GM21786 (cell line): ENCODE data around the gene WDR27.
"Not testable (repeated sequence)": the region's sequence is repeated elsewhere in the genome, so short reads cannot be mapped to it uniquely, and the experiment has no call there.

Experiments
- ATAC-seq: cut with Tn5 transposase; IDR thresholded peaks from one replicate; pipeline ENCODE4 v1.9.1; 2021; ENCODE audit not compliant: unreplicated experiment

The WDR27 gene

GRCh38 chr6:169452117-169452868 lies 249.5 kb downstream of the WDR27 start:
- ATAC-seq, result no peak

GRCh38 chr6:169451065-169451838 lies 250.6 kb downstream of the WDR27 start:
- no peak for ATAC-seq

- no peak for ATAC-seq
These were observed 251.7 kb downstream of the WDR27 start for GRCh38 chr6:169450097-169450496.

DNA sequence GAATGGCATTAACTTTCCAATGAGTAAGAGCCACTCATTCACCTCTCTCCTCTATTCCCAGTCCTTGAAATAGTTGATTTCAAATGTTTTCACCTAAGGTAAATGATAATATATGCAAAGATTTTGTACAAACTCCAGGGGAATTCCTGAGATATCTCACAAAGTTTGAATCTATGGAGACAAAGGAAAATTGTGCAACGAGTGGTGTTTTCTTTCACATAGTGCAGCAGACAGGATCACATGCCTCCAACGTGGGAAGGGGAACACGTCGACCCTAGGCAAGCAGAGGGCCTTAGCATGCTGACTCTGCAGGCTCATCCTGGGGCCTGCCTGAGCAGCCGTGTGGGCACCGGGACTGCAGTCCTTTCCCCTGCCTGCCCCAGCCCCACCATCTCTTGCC lies 252.6 kb downstream of the WDR27 start:
- no peak for ATAC-seq

GRCh38 chr6:169445661-169446581 lies 255.9 kb downstream of the WDR27 start:
- ATAC-seq, result no peak

DNA sequence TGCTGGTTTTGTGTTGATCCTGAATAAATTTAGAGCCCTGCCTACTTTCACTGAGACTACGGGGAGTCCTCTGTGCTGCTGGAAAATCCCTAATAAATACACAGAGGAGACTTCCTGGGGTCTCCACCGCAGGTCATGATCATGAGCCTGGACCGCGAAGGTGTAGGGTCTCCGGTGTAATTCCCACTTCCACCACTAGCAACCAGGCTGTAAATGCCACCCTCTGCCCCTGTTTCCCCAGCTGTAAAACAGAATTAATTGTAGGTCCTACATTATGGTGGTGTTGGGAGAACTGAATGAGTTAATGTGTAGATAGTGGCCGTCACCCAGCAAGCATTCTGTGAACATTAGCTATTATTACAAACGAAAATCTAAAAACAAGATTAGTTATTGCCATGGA lies 256.6 kb downstream of the WDR27 start:
- ATAC-seq, result no peak

GRCh38 chr6:169441292-169441691 lies 260.5 kb downstream of the WDR27 start:
- ATAC-seq, result no peak

DNA sequence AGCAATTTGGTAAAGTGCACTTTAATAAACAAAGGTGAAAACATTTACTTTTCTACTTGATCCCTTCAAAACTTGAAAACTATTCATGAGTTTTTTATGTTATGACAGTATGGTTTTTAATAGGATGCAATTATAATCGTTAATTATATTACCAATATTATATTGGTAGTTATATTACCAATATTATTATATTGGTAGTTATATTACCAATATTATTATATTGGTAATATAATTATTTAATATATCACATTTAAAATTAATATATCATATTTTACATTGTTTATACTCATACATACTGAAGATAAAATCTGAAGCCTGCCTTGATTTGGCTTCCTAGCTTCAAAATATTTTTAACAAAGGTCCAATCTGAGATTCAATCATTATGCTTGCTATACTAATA lies 262.1 kb downstream of the WDR27 start:
- ATAC-seq, result no peak

DNA sequence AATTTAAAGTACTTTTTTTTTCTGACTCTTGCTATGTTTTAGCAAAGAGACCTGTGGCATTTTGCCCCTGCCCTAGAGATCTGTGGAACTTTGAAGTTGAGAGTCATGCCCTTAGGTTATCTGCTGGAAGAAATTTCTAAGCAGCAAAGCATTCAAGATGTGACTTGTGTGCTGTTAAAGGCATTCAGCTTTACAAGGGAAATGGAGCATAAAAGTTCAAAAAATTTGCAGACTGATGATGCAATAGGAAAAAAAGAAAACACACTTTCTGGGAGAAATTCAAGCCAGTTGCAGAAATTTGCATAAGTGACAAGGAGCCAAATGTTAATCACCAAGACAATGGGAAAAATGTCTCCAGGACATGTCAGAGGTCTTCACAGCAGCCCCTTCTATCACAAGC lies 267.3 kb downstream of the WDR27 start:
- ATAC-seq, result not testable (repeated sequence)

DNA sequence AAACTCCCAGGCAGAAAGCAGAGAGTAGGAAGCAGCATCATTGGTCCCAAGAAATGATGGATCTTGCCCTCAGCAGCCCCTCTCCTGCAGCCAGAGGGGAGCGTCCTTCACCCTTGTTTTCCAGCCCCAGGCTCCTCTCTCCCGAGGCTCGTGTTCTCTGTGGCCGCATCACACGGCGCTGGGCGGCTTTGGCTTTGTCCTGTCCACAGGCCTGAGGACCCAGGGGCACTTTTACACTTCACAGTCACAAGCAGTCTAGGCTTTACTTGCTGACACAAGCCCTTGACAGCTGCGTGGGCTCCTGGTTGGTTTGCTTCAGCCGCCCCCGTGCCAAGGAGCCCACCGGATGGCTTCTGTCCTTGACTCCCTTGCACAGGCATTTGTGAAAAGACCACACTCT lies 272.8 kb downstream of the WDR27 start:
- ATAC-seq, result no peak

- ATAC-seq, result no peak
These were observed 273.3 kb downstream of the WDR27 start for GRCh38 chr6:169428532-169428931.

GRCh38 chr6:169427856-169428255 lies 274.0 kb downstream of the WDR27 start:
- no peak for ATAC-seq

- ATAC-seq, result no peak
These were observed 275.2 kb downstream of the WDR27 start for GRCh38 chr6:169426611-169427010.

- no peak for ATAC-seq
These were observed 276.0 kb downstream of the WDR27 start for GRCh38 chr6:169425628-169426370.

DNA sequence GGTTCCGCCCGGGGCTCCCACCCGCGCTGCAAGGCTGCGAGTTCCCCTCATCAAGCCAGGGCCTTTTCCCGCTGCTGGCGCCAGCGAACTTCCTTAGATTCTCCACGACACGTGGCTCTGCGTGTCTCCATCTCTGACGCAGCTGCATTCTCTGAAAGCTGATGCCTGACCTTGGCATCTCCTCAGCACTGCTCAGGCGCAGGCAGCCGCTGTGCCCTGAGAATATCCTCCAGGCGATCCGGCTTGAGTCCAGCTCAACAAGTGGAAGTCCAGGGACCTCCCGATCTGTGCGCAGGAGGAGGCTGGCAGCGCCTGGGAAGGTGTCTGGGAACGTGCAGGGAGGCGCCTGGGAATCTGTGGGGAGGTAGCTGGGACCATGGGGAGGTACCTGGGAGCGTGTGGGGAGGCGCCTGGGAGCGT lies 277.0 kb downstream of the WDR27 start:
- ATAC-seq, result no peak

DNA sequence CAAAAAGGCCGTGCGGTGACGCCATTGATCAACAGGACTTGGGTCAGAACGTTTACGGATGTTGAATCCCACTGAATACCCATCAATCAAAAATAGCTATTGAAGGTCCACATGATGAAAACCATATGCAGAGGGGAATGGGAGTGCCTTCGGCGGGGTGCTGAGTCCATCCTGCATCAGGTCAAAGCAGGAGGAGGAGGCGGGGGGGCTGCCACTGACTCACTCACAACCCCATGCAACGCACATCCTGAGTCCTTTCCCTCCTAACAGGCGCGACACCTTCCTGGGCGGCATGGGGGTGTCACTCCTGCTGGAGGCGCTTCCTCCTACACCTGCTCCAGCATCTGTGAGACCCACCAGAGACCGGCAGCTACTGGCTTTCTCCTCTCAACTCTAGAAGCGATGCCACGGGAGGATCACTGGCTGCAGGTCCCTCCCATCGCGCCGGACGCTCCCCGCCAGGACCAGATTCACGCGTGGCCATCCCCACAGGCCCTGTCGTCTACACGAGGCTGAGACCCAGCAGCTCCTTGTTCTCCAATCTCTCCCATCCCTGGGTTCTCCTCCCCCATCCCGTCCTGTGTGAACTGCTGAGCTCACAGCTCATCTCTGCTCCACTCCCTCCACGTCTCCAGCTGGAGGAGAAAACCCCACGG lies 277.6 kb downstream of the WDR27 start:
- ATAC-seq, result no peak

DNA sequence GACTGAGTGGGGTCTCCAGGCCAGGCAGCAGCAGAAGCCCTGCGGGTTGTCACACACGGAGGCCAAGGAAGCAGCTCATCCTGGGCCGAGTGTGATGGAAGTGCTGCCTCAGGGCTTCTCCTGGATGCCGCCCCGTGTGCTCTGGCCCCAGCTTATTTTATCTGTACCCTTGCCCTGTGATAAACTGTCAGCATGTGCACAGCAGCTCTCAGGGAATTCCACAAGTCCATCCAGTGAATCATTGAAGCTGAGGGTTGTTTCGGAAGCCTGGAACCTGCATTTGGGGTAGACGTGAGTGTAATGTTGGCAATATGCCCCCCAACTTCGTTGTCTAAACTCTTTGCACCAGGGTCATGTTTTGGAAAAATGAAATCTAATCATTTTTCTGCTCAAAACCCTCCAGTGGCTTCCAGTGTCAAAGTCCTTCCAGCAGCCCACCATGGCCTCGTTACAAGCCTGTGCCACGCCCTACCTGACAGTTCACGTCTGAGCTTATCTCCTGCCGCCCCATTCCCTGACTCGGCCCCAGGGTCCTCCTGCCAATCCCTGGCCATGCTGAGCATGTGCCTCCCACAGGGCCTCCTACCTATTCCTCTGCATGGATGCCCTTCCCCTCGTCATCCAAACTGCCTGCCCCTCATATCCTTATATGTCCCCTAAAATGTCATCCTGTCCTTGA lies 280.1 kb downstream of the WDR27 start:
- no peak for ATAC-seq

DNA sequence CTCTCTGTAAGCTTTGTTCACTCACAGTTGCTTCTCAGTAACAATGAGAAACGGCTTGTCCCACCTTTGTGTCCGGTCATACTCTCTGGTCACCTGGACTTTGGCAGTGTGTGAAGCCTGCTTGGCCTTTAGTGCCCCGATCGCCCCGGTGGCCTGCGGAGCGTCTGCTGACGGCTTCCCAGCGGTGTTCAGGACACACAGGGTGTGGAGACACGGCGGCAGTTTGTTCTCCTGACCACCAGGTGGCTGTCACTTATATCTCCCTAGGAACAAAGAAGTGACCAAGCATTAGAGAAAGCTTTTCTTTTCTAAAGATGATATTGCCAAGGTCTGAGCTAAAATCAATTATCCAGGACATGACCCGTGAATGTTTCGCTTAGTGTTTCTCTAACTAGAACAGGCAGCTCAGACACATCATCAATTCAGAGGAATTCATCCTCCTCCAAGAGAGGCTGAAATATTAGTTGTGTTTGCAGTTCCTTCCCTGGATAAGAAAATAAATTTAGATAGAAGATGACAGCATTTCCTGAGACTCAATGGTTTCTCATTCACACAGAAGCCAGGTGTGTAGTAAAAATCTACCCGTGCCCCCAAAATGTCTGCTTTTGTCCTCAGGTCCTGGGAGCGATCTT lies 280.8 kb downstream of the WDR27 start:
- ATAC-seq, result no peak

- ATAC-seq, result no peak
These were observed 284.7 kb downstream of the WDR27 start for GRCh38 chr6:169417101-169417500.
